ENCODE data around the gene RPL41. TPM values are rescaled to one million over a fixed set of nuclear protein-coding genes. Genes with fewer than 3 reads are reported as not detected.

Gene RPL41
- total and polyA plus RNA-seq, 10 of the 15 experiments (the other 5 are each of a cell fraction or from before 2014, with no cell fraction given), result 4,144 to 19,112 (median 8,004) TPM

DNA sequence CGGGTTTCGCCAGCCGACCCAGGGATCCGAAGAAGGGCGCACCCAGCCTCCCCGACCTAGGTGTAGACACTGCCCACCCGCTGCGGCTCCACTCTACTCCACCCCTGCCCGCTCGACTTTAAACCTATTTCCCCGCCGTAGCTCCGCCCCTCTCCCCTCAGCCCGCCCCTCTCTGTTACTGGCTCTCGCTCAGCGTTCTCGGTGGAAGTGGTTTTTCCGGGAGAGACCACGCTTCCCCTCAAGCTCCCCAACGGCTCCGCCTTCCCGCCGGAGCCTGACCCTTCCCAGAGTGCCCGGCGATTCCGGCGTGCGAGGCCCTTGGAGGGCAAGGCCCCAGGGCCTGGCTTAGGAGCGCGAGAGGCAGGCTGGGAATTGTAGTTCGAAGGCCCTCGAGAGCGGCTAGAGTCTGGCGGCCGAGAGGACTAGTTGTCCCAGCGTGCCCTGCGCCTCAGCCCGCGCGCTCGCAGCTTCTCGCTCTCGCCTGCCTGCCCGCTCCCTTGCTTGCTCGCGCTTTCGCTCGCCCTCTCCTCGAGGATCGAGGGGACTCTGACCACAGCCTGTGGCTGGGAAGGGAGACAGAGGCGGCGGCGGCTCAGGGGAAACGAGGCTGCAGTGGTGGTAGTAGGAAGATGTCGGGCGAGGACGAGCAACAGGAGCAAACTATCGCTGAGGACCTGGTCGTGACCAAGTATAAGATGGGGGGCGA lies 12.2 kb upstream of the RPL41 start, which contains the start of gene PA2G4 (continued):
- TF ChIP-seq POLR2A (IDR thresholded peaks at IDR 0.05; ENCODE audit: low read depth, low read length) (peak; percentile 93), SREBF1 (IDR thresholded peaks at IDR 0.05; ENCODE audit: low read length) (peak; percentile 65), ZZZ3 (IDR thresholded peaks at IDR 0.05; ENCODE audit: control insufficient read depth, insufficient read length, low read depth) (no peak), ZSCAN29 (IDR thresholded peaks at IDR 0.05) (no peak), RBBP5 (conservative IDR thresholded peaks at IDR 0.05) (no peak), EGR1 (IDR thresholded peaks at IDR 0.05; ENCODE audit: borderline replicate concordance in 1 of 2, low read depth in 2 of 2, low read length in 2 of 2) (no peak), IKZF2 (IDR thresholded peaks at IDR 0.05) (peak; percentile 100), SRF (IDR thresholded peaks at IDR 0.05; ENCODE audit: low read depth in 2 of 2, low read length in 2 of 2) (no peak), SUZ12 (IDR thresholded peaks at IDR 0.05; ENCODE audit: unreplicated experiment) (no peak), CREB1 (IDR thresholded peaks at IDR 0.05; ENCODE audit: low read depth) (peak; percentile 79; the same call in 1 of the 2 replicates), SIX5 (IDR thresholded peaks at IDR 0.05; ENCODE audit: low read depth, low read length, severe bottlenecking) (peak; percentile 93), SMAD1 (IDR thresholded peaks at IDR 0.05; ENCODE audit: low read depth, partially characterized antibody) (no peak), HDAC2 (IDR thresholded peaks at IDR 0.05) (no peak), PAX5 (IDR thresholded peaks at IDR 0.05; ENCODE audit: borderline replicate concordance, low read depth, low read length) (no peak), ZNF24 (IDR thresholded peaks at IDR 0.05) (no peak), HDAC6 (IDR thresholded peaks at IDR 0.05; ENCODE audit: unreplicated experiment) (no peak), TCF3 (IDR thresholded peaks at IDR 0.05; ENCODE audit: borderline replicate concordance, insufficient read depth, low read depth, low read length) (peak; percentile 67; the same call in 1 of the 2 replicates), TAF1 (IDR thresholded peaks at IDR 0.05; ENCODE audit: borderline replicate concordance, low read depth, low read length) (peak; percentile 60; the same call in 1 of the 2 replicates), CHD2 (IDR thresholded peaks at IDR 0.05; ENCODE audit: borderline replicate concordance, low read depth, low read length) (peak; percentile 93), YBX1 (IDR thresholded peaks at IDR 0.05) (no peak), FOS (IDR thresholded peaks at IDR 0.05; ENCODE audit: borderline replicate concordance, extremely low read depth, insufficient read length) (no peak)
- TF ChIP-seq, protein P1, sequence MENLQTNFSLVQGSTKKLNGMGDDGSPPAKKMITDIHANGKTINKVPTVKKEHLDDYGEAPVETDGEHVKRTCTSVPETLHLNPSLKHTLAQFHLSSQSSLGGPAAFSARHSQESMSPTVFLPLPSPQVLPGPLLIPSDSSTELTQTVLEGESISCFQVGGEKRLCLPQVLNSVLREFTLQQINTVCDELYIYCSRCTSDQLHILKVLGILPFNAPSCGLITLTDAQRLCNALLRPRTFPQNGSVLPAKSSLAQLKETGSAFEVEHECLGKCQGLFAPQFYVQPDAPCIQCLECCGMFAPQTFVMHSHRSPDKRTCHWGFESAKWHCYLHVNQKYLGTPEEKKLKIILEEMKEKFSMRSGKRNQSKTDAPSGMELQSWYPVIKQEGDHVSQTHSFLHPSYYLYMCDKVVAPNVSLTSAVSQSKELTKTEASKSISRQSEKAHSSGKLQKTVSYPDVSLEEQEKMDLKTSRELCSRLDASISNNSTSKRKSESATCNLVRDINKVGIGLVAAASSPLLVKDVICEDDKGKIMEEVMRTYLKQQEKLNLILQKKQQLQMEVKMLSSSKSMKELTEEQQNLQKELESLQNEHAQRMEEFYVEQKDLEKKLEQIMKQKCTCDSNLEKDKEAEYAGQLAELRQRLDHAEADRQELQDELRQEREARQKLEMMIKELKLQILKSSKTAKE (IDR thresholded peaks at IDR 0.05; ENCODE audit: low read depth, poor library complexity, severe bottlenecking), result no peak
- TF ChIP-seq, protein P2, sequence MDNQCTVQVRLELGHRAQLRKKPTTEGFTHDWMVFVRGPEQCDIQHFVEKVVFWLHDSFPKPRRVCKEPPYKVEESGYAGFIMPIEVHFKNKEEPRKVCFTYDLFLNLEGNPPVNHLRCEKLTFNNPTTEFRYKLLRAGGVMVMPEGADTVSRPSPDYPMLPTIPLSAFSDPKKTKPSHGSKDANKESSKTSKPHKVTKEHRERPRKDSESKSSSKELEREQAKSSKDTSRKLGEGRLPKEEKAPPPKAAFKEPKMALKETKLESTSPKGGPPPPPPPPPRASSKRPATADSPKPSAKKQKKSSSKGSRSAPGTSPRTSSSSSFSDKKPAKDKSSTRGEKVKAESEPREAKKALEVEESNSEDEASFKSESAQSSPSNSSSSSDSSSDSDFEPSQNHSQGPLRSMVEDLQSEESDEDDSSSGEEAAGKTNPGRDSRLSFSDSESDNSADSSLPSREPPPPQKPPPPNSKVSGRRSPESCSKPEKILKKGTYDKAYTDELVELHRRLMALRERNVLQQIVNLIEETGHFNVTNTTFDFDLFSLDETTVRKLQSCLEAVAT (IDR thresholded peaks at IDR 0.05), result peak; percentile 56; the same call in 1 of the 2 replicates
- TF ChIP-seq, protein P3, sequence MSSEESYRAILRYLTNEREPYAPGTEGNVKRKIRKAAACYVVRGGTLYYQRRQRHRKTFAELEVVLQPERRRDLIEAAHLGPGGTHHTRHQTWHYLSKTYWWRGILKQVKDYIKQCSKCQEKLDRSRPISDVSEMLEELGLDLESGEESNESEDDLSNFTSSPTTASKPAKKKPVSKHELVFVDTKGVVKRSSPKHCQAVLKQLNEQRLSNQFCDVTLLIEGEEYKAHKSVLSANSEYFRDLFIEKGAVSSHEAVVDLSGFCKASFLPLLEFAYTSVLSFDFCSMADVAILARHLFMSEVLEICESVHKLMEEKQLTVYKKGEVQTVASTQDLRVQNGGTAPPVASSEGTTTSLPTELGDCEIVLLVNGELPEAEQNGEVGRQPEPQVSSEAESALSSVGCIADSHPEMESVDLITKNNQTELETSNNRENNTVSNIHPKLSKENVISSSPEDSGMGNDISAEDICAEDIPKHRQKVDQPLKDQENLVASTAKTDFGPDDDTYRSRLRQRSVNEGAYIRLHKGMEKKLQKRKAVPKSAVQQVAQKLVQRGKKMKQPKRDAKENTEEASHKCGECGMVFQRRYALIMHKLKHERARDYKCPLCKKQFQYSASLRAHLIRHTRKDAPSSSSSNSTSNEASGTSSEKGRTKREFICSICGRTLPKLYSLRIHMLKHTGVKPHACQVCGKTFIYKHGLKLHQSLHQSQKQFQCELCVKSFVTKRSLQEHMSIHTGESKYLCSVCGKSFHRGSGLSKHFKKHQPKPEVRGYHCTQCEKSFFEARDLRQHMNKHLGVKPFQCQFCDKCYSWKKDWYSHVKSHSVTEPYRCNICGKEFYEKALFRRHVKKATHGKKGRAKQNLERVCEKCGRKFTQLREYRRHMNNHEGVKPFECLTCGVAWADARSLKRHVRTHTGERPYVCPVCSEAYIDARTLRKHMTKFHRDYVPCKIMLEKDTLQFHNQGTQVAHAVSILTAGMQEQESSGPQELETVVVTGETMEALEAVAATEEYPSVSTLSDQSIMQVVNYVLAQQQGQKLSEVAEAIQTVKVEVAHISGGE (CRISPR knock-in tag; IDR thresholded peaks at IDR 0.05), result no peak
- TF ChIP-seq, protein P4, sequence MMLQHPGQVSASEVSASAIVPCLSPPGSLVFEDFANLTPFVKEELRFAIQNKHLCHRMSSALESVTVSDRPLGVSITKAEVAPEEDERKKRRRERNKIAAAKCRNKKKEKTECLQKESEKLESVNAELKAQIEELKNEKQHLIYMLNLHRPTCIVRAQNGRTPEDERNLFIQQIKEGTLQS (IDR thresholded peaks at IDR 0.05; ENCODE audit: borderline replicate concordance, extremely low read depth, low read depth, low read length), result no peak
